ENCODE results near the gene CCDC154. TPM values are rescaled to one million over a fixed set of nuclear protein-coding genes. Genes with fewer than 3 reads are reported as not detected.

The CCDC154 gene
- total and polyA plus RNA-seq, 2 experiments from 2014 or later: 0.31 TPM; not detected in 1

Other genes starting within 250 kb of the CCDC154 start
- gene TPSG1, start 219.3 kb downstream of the CCDC154 start, total RNA-seq (2014; rRNA removed; shearing (Covaris generic)): not detected in 2 replicates
- 0.56 and 0.81 TPM in 2 replicates for gene TPSG1, start 219.3 kb downstream of the CCDC154 start, polyA plus RNA-seq (2016; fragmentation: Nextera tagmentation; extraction: Ambion mirVana)
- gene TPSB2, start 214.4 kb downstream of the CCDC154 start, total RNA-seq (2014; rRNA removed; shearing (Covaris generic)): not detected in 2 replicates
- gene TPSB2, start 214.4 kb downstream of the CCDC154 start, polyA plus RNA-seq (2016; fragmentation: Nextera tagmentation; extraction: Ambion mirVana): 0.23 TPM in 1 of 2 replicates, not detected in the other
- gene TPSAB1, start 203.9 kb downstream of the CCDC154 start, total RNA-seq (2014; rRNA removed; shearing (Covaris generic)): not detected in 2 replicates
- gene TPSAB1, start 203.9 kb downstream of the CCDC154 start, polyA plus RNA-seq (2016; fragmentation: Nextera tagmentation; extraction: Ambion mirVana): not detected in 2 replicates
- gene TPSD1, start 188.5 kb downstream of the CCDC154 start, total RNA-seq (2014; rRNA removed; shearing (Covaris generic)): 0.17 TPM in 1 of 2 replicates, not detected in the other
- gene TPSD1, start 188.5 kb downstream of the CCDC154 start, polyA plus RNA-seq (2016; fragmentation: Nextera tagmentation; extraction: Ambion mirVana): not detected in 2 replicates
- 116 and 117 TPM in 2 replicates for gene UBE2I, start 134.9 kb downstream of the CCDC154 start, total RNA-seq (2014; rRNA removed; shearing (Covaris generic))
- 216 and 220 TPM in 2 replicates for gene UBE2I, start 134.9 kb downstream of the CCDC154 start, polyA plus RNA-seq (2016; fragmentation: Nextera tagmentation; extraction: Ambion mirVana)
- gene BAIAP3, start 110.9 kb downstream of the CCDC154 start, total RNA-seq (2014; rRNA removed; shearing (Covaris generic)): 13.0 and 23.0 TPM in 2 replicates
- 4.2 and 5.2 TPM in 2 replicates for gene BAIAP3, start 110.9 kb downstream of the CCDC154 start, polyA plus RNA-seq (2016; fragmentation: Nextera tagmentation; extraction: Ambion mirVana)
- gene TSR3, start 92.7 kb downstream of the CCDC154 start, total RNA-seq (2014; rRNA removed; shearing (Covaris generic)): 97.3 and 98.8 TPM in 2 replicates
- gene TSR3, start 92.7 kb downstream of the CCDC154 start, polyA plus RNA-seq (2016; fragmentation: Nextera tagmentation; extraction: Ambion mirVana): 54.1 and 58.5 TPM in 2 replicates
- 9.2 and 23.3 TPM in 2 replicates for gene GNPTG, start 92.6 kb downstream of the CCDC154 start, total RNA-seq (2014; rRNA removed; shearing (Covaris generic))
- gene GNPTG, start 92.6 kb downstream of the CCDC154 start, polyA plus RNA-seq (2016; fragmentation: Nextera tagmentation; extraction: Ambion mirVana): 39.1 and 41.0 TPM in 2 replicates
- 24.8 and 28.7 TPM in 2 replicates for gene UNKL, start 29.9 kb downstream of the CCDC154 start, total RNA-seq (2014; rRNA removed; shearing (Covaris generic))
- gene UNKL, start 29.9 kb downstream of the CCDC154 start, polyA plus RNA-seq (2016; fragmentation: Nextera tagmentation; extraction: Ambion mirVana): 10.8 and 16.7 TPM in 2 replicates
- 14.2 and 23.9 TPM in 2 replicates for gene UQCC4, start 23.8 kb downstream of the CCDC154 start, total RNA-seq (2014; rRNA removed; shearing (Covaris generic))
- gene UQCC4, start 23.8 kb downstream of the CCDC154 start, polyA plus RNA-seq (2016; fragmentation: Nextera tagmentation; extraction: Ambion mirVana): 25.8 and 27.1 TPM in 2 replicates
- gene PERCC1, start 13.5 kb downstream of the CCDC154 start, total RNA-seq (2014; rRNA removed; shearing (Covaris generic)): not detected in 2 replicates
- not detected in 2 replicates for gene PERCC1, start 13.5 kb downstream of the CCDC154 start, polyA plus RNA-seq (2016; fragmentation: Nextera tagmentation; extraction: Ambion mirVana)
- 35.9 and 53.8 TPM in 2 replicates for gene CLCN7, start 30.5 kb upstream of the CCDC154 start, total RNA-seq (2014; rRNA removed; shearing (Covaris generic))
- 13.8 and 17.4 TPM in 2 replicates for gene CLCN7, start 30.5 kb upstream of the CCDC154 start, polyA plus RNA-seq (2016; fragmentation: Nextera tagmentation; extraction: Ambion mirVana)
- gene PTX4, start 44.4 kb upstream of the CCDC154 start, total RNA-seq (2014; rRNA removed; shearing (Covaris generic)): not detected in 2 replicates
- gene PTX4, start 44.4 kb upstream of the CCDC154 start, polyA plus RNA-seq (2016; fragmentation: Nextera tagmentation; extraction: Ambion mirVana): not detected in 2 replicates
- gene TELO2, start 48.8 kb upstream of the CCDC154 start, total RNA-seq (2014; rRNA removed; shearing (Covaris generic)): 71.7 and 76.0 TPM in 2 replicates
- 45.4 and 49.8 TPM in 2 replicates for gene TELO2, start 48.8 kb upstream of the CCDC154 start, polyA plus RNA-seq (2016; fragmentation: Nextera tagmentation; extraction: Ambion mirVana)
- gene TMEM204, start 89.1 kb upstream of the CCDC154 start, total RNA-seq (2014; rRNA removed; shearing (Covaris generic)): 0.14 TPM in 1 of 2 replicates, not detected in the other
- 0.21 and 0.23 TPM in 2 replicates for gene TMEM204, start 89.1 kb upstream of the CCDC154 start, polyA plus RNA-seq (2016; fragmentation: Nextera tagmentation; extraction: Ambion mirVana)
- gene IFT140, start 167.5 kb upstream of the CCDC154 start, total RNA-seq (2014; rRNA removed; shearing (Covaris generic)): 15.0 and 28.7 TPM in 2 replicates
- 3.8 and 4.8 TPM in 2 replicates for gene IFT140, start 167.5 kb upstream of the CCDC154 start, polyA plus RNA-seq (2016; fragmentation: Nextera tagmentation; extraction: Ambion mirVana)
- gene CRAMP1, start 167.8 kb upstream of the CCDC154 start, total RNA-seq (2014; rRNA removed; shearing (Covaris generic)): 16.7 and 17.9 TPM in 2 replicates
- gene CRAMP1, start 167.8 kb upstream of the CCDC154 start, polyA plus RNA-seq (2016; fragmentation: Nextera tagmentation; extraction: Ambion mirVana): 3.4 TPM in 2 replicates
- 139 and 140 TPM in 2 replicates for gene JPT2, start 233.7 kb upstream of the CCDC154 start, total RNA-seq (2014; rRNA removed; shearing (Covaris generic))
- gene JPT2, start 233.7 kb upstream of the CCDC154 start, polyA plus RNA-seq (2016; fragmentation: Nextera tagmentation; extraction: Ambion mirVana): 43.8 and 47.1 TPM in 2 replicates

All from GM23338 (cell line).